GM19463 (cell line): Measurements from ENCODE around the gene TRAF3IP3.
"Not testable (repeated sequence)": the region's sequence is repeated elsewhere in the genome, so short reads cannot be mapped to it uniquely, and the experiment has no call there.

Experiments used
- ATAC-seq: cut with Tn5 transposase; IDR thresholded peaks from one replicate; pipeline ENCODE4 v1.9.1; 2021; ENCODE audit warnings: mild to moderate bottlenecking, moderate library complexity; ENCODE audit not compliant: unreplicated experiment

The TRAF3IP3 gene

GRCh38 chr1:209767706-209768105 is 11.9 kb downstream of the TRAF3IP3 start:
- no peak for ATAC-seq

- ATAC-seq = peak; percentile 87
Measured at GRCh38 chr1:209768354-209768774, 12.5 kb downstream of the TRAF3IP3 start.

GRCh38 chr1:209769171-209769904 is 13.5 kb downstream of the TRAF3IP3 start:
- peak; percentile 65 for ATAC-seq

- ATAC-seq = no peak
Measured at GRCh38 chr1:209769971-209770370, 14.1 kb downstream of the TRAF3IP3 start.

- ATAC-seq = no peak
Measured at GRCh38 chr1:209770636-209771415, 15.0 kb downstream of the TRAF3IP3 start.

GRCh38 chr1:209772126-209772525 is 16.3 kb downstream of the TRAF3IP3 start:
- ATAC-seq = no peak

GRCh38 chr1:209774592-209774991 is 18.7 kb downstream of the TRAF3IP3 start:
- ATAC-seq = peak; percentile 62

GRCh38 chr1:209775678-209776077 is 19.8 kb downstream of the TRAF3IP3 start:
- no peak for ATAC-seq

GRCh38 chr1:209777587-209777986 is 21.7 kb downstream of the TRAF3IP3 start:
- ATAC-seq = no peak

- no peak for ATAC-seq
Measured at GRCh38 chr1:209778102-209778501, 22.2 kb downstream of the TRAF3IP3 start.

GRCh38 chr1:209780268-209780667 is 24.4 kb downstream of the TRAF3IP3 start:
- ATAC-seq = no peak

GRCh38 chr1:209783386-209783785 is 27.5 kb downstream of the TRAF3IP3 start:
- ATAC-seq = no peak

GRCh38 chr1:209784265-209785169 is 28.7 kb downstream of the TRAF3IP3 start, which contains the start of gene C1orf74:
Gene C1orf74, minus strand, starts transcription at chr1:209784559. Its CDS starts 925 bp downstream, at chr1:209783634.
- peak; percentile 100 for ATAC-seq

- no peak for ATAC-seq
Measured at GRCh38 chr1:209785592-209785991, 29.7 kb downstream of the TRAF3IP3 start.

GRCh38 chr1:209786146-209786545 is 30.3 kb downstream of the TRAF3IP3 start:
- ATAC-seq = no peak

GRCh38 chr1:209787551-209787950 is 31.7 kb downstream of the TRAF3IP3 start:
- no peak for ATAC-seq

GRCh38 chr1:209789245-209789644 is 33.4 kb downstream of the TRAF3IP3 start:
- ATAC-seq = no peak

- no peak for ATAC-seq
Measured at GRCh38 chr1:209790286-209791193, 34.7 kb downstream of the TRAF3IP3 start.

- no peak for ATAC-seq
Measured at GRCh38 chr1:209791920-209792319, 36.1 kb downstream of the TRAF3IP3 start.

- ATAC-seq = not testable (repeated sequence)
Measured at GRCh38 chr1:209793711-209794110, 37.9 kb downstream of the TRAF3IP3 start.
